Smooth muscle cell (in vitro differentiated cells): Measurements from ENCODE around the gene PML. TPM values are rescaled to one million over a fixed set of nuclear protein-coding genes. Genes with fewer than 3 reads are reported as not detected.

Experiments
- DNase-seq: peaks from one replicate; lab custom pipeline; 2025; ENCODE audit not compliant: unreplicated experiment; lab: John Stamatoyannopoulos, UW
- H2AFZ ChIP-seq: fragments of 200-600 bp; sonication (generic); 2 replicates; pipeline ENCODE4 v1.6.0; 2016; ENCODE audit warnings: antibody characterized with exemption, low read depth, mild to moderate bottlenecking
- H3F3A ChIP-seq: fragments of 200-600 bp; sonication (generic); 2 replicates; pipeline ENCODE4 v1.6.0; 2017; ENCODE audit warnings: antibody characterized with exemption, low read depth
- H3K27ac ChIP-seq: fragments of 200-600 bp; sonication (generic); 2 replicates; pipeline ENCODE4 v1.5.1; 2016; ENCODE audit warnings: low read depth, mild to moderate bottlenecking
- H3K27me3 ChIP-seq: fragments of 200-600 bp; sonication (generic); 2 replicates; pipeline ENCODE4 v1.6.1; 2016; ENCODE audit warnings: low read depth, mild to moderate bottlenecking
- H3K36me3 ChIP-seq: fragments of 200-600 bp; sonication (generic); 2 replicates; pipeline ENCODE4 v1.5.1; 2016; ENCODE audit warnings: low read depth
- H3K4me1 ChIP-seq: fragments of 200-600 bp; sonication (generic); 2 replicates; pipeline ENCODE4 v1.5.1; 2016; ENCODE audit warnings: low read depth
- H3K4me2 ChIP-seq: fragments of 200-600 bp; sonication (generic); 2 replicates; pipeline ENCODE4 v1.6.0; 2016; ENCODE audit warnings: mild to moderate bottlenecking
- H3K4me3 ChIP-seq: fragments of 200-600 bp; sonication (generic); 2 replicates; pipeline ENCODE4 v1.5.1; 2016; ENCODE audit warnings: mild to moderate bottlenecking
- H3K79me2 ChIP-seq: fragments of 200-600 bp; sonication (generic); 2 replicates; pipeline ENCODE4 v1.6.0; 2016; ENCODE audit warnings: low read depth, mild to moderate bottlenecking
- H3K9ac ChIP-seq: fragments of 200-600 bp; sonication (generic); 2 replicates; pipeline ENCODE4 v1.6.0; 2016; ENCODE audit warnings: low read depth
- H3K9me3 ChIP-seq: fragments of 200-600 bp; sonication (generic); replicated peaks from 2 replicates; pipeline ENCODE4 v1.5.1; 2016; ENCODE audit warnings: low read depth
- H4K20me1 ChIP-seq: fragments of 200-600 bp; sonication (generic); 2 replicates; pipeline ENCODE4 v1.6.0; 2016; ENCODE audit warnings: low read depth
- WGBS: methylation state at CpG from one replicate; pipeline ENCODE4 v1.1.7; 2016; ENCODE audit warnings: low lambda C conversion rate; 5-methylcytosine and 5-hydroxymethylcytosine counted together
- polyA plus RNA-seq: library from polyadenylated mRNA; unstranded; fragments of >200 nt; fragmentation: Nextera tagmentation; extraction: Ambion mirVana; gene quantifications from 2 replicates; pipeline ENCODE4 v1.2.1, GENCODE V29; 2016
- total RNA-seq: library from RNA; depleted of rRNA; stranded (reverse); fragments of >200 nt; gene quantifications from 2 replicates; pipeline ENCODE4 v1.2.3, GENCODE V29; 2014
- TF ChIP-seq, protein P1 (sequence below): fragments of 200-600 bp; sonication (generic); IDR thresholded peaks from 2 replicates; pipeline ENCODE4 v1.5.1; 2017; ENCODE audit warnings: borderline replicate concordance, mild to moderate bottlenecking, antibody characterized with exemption; ENCODE audit not compliant: insufficient read depth, poor library complexity, severe bottlenecking

Gene PML
- total and polyA plus RNA-seq, 2 experiments from 2014 or later: 33.7 to 34.1 TPM

DNA sequence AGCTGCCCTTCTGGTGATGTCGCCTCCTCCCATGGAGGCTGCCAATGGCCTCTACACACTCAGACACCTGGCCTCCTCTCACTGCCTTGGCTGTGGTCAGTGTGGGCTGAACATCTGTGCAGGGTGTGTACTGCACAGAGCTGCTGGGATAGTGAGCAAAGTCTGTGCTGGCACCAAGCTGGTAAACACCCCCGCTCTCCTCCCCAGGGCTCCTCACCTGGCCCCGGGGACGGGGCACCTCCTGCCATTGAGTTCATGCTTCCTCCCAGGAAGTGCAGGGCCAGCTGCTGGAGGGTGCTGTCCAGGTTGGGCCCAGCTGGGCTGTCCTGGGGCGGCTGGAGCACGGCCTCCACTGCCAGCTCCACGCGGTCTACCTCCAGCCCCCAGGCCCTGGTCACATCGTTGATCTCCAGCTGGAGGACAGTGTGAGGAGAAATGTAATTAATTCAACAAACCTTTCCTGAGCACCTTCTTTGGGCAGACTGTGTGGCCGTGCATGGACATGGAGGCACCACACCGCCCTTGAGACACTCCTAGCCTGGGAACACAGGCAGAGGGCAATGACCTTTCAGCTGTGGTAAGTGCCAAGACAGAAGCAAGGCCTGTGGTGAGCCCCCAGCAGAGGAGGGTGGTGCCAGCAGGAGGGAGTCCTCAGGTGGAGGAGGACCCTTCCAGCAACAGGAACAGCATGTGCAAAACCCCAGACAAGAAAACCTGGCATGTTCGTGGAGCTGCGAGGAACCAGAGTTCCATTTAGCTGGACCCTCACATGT, 9.2 kb upstream of the PML start:
- no peak overlapping the region for H3K4me2 ChIP-seq
- 92% methylated on average over 13 of the region's 13 CpGs for WGBS
- H2AFZ ChIP-seq: no peak overlapping the region
- H3K79me2 ChIP-seq: no peaks in the 10 kb centered on the region
- H3F3A ChIP-seq: peaks cover 12% of the 10 kb centered on the region
- TF ChIP-seq, protein P1, sequence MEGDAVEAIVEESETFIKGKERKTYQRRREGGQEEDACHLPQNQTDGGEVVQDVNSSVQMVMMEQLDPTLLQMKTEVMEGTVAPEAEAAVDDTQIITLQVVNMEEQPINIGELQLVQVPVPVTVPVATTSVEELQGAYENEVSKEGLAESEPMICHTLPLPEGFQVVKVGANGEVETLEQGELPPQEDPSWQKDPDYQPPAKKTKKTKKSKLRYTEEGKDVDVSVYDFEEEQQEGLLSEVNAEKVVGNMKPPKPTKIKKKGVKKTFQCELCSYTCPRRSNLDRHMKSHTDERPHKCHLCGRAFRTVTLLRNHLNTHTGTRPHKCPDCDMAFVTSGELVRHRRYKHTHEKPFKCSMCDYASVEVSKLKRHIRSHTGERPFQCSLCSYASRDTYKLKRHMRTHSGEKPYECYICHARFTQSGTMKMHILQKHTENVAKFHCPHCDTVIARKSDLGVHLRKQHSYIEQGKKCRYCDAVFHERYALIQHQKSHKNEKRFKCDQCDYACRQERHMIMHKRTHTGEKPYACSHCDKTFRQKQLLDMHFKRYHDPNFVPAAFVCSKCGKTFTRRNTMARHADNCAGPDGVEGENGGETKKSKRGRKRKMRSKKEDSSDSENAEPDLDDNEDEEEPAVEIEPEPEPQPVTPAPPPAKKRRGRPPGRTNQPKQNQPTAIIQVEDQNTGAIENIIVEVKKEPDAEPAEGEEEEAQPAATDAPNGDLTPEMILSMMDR: no peak
- no peaks in the 10 kb centered on the region for H3K27me3 ChIP-seq
- no peaks in the 10 kb centered on the region for H3K36me3 ChIP-seq
- no peak for DNase-seq
- no peak overlapping the region for H3K27ac ChIP-seq
- no peaks in the 10 kb centered on the region for H4K20me1 ChIP-seq
- H3K4me1 ChIP-seq: no peaks in the 10 kb centered on the region
- no peak overlapping the region for H3K4me3 ChIP-seq
- H3K9me3 ChIP-seq: no peaks in the 10 kb centered on the region
- H3K9ac ChIP-seq: no peak overlapping the region

DNA sequence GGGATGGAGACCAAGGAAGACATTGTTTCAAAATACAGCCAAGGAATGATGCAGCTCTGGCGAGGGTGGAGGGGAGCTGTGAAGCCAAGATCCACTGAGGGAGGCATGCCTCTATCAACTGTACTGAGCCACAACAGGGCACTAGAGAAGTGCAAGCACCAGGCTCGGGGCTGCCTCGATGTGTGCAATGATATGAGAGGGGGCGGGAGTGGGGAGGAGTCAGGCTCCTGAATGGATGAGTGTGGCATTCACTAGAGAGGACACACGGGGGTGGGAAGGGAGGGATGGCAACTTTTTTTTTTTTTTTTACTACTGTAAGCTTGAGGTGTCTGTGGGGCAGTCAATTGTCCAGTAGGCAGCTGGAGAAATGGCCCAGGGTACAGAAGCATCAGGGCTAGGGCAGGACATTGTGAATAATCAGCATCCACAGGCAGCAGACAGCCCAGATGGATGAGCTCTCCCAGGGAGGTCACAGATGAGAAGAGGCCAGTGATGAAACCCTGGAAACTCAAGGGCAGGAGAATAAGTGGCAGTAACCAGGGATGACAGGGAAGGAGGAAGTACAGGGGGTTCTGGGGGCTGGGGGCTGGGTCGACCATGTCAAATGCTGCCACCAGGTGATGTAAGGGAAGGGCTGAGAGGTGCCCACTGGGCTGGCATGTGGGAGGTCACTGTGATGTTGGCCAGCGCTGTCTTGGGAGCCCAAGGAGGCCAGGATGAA, 8.3 kb upstream of the PML start:
- H3K4me1 ChIP-seq: peaks cover under 1% of the 10 kb centered on the region
- H3F3A ChIP-seq: peaks cover 8% of the 10 kb centered on the region
- H2AFZ ChIP-seq: no peak overlapping the region
- no peak for DNase-seq
- H3K27ac ChIP-seq: no peak overlapping the region
- no peaks in the 10 kb centered on the region for H3K36me3 ChIP-seq
- no peaks in the 10 kb centered on the region for H3K9me3 ChIP-seq
- no peaks in the 10 kb centered on the region for H4K20me1 ChIP-seq
- H3K27me3 ChIP-seq: no peaks in the 10 kb centered on the region
- H3K9ac ChIP-seq: no peak overlapping the region
- H3K4me2 ChIP-seq: no peak overlapping the region
- 55% methylated on average over 7 of the region's 7 CpGs for WGBS
- TF ChIP-seq, protein P1: no peak
- peaks cover 5% of the 10 kb centered on the region for H3K79me2 ChIP-seq
- H3K4me3 ChIP-seq: no peak overlapping the region

DNA sequence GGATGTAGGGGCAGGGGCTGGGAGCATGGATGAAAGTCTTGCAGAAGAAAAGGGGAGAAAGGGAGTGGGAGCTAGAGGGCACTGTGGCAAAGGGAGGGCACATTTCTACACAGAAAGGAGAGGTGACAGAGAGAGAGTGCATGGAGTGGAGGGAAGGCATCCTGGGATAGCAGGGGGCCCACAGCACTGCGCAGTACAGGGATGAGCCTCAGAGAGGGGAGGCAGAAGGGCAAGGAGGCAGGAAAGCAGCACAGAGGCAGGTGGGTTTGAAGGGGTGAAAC, 7.8 kb upstream of the PML start:
- no peak overlapping the region for H3K4me3 ChIP-seq
- H3K27ac ChIP-seq: no peak overlapping the region
- TF ChIP-seq, protein P1: no peak
- no peaks in the 10 kb centered on the region for H3K27me3 ChIP-seq
- H4K20me1 ChIP-seq: no peaks in the 10 kb centered on the region
- H3K4me1 ChIP-seq: peaks cover 5% of the 10 kb centered on the region
- peaks cover 8% of the 10 kb centered on the region for H3F3A ChIP-seq
- no peaks in the 10 kb centered on the region for H3K9me3 ChIP-seq
- H3K9ac ChIP-seq: no peak overlapping the region
- no peak overlapping the region for H2AFZ ChIP-seq
- no peak for DNase-seq
- peaks cover 5% of the 10 kb centered on the region for H3K79me2 ChIP-seq
- H3K36me3 ChIP-seq: no peaks in the 10 kb centered on the region
- 100% methylated on average over 1 of the region's 1 CpG for WGBS
- no peak overlapping the region for H3K4me2 ChIP-seq

DNA sequence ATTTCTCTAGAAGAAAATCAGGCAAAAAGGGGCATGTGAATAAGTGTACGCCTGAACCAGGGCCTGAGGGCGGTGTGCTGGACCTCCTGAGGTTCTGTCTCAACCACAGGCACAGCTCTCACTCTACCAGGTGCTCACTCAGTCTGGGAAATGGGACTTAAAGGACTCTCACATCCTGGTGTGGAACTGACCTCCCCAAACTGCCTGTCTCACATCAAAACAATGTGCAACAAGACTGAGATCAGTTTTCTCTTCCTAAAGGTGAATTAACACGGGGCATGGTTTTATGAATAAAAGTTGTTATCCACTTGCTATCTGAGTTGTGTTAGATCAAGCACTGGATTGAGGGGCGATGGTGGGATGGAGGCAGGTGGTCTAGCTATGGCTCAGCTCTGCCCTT, 7.3 kb upstream of the PML start:
- Histone ChIP-seq H3K4me2 (no peak overlapping the region), H3K4me1 (peaks cover 5% of the 10 kb centered on the region), H4K20me1 (no peaks in the 10 kb centered on the region), H3K4me3 (no peak overlapping the region), H2AFZ (no peak overlapping the region), H3K79me2 (peaks cover 5% of the 10 kb centered on the region), H3F3A (peaks cover 8% of the 10 kb centered on the region), H3K27ac (peak overlapping the region; percentile 89), H3K9ac (no peak overlapping the region), H3K9me3 (no peaks in the 10 kb centered on the region), H3K36me3 (no peaks in the 10 kb centered on the region), H3K27me3 (no peaks in the 10 kb centered on the region)
- DNase-seq: no peak
- WGBS: 92% methylated on average over 4 of the region's 4 CpGs
- TF ChIP-seq, protein P1: no peak
